Activated CD4-positive, CD25-positive, alpha-beta regulatory T cell treated with anti-CD3 and anti-CD28 coated beads, Interleukin-2, amount 50 U/mL, for 16 hours (primary cell): ENCODE results near the gene INPP5A.
"Not testable (repeated sequence)": the region's sequence is repeated elsewhere in the genome, so short reads cannot be mapped to it uniquely, and the experiment has no call there.

Source experiments
- DNase-seq: peaks from one replicate; pipeline ENCODE4 v3.0.0-alpha.2; 2020; ENCODE audit warnings: low read depth, low spot score

Gene INPP5A

GRCh38 chr10:132690821-132691610, 153.4 kb downstream of the INPP5A start:
- DNase-seq: no peak

DNA sequence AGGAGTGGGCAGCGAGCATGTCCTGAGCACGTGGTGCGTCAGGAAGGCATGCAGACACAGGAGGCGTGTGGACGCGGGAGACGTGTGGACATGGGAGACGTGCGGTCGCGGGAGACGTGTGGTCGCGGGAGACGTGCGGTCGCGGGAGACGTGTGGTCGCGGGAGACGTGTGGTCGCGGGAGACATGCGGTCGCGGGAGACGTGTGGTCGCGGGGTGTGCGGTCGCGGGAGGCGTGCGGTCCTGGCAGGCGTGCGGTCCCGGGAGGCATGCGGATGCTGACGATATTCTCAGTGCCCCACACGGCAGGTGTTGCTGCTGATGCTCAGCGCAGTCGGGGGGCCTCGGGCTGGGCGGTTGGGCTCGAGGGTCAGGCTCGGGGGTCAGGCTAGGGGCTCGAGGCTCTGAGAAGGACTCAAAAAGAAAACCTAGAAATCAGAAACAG, 154.1 kb downstream of the INPP5A start:
- DNase-seq: no peak

- no peak for DNase-seq
Observed at GRCh38 chr10:132692311-132692710, 154.7 kb downstream of the INPP5A start.

DNA sequence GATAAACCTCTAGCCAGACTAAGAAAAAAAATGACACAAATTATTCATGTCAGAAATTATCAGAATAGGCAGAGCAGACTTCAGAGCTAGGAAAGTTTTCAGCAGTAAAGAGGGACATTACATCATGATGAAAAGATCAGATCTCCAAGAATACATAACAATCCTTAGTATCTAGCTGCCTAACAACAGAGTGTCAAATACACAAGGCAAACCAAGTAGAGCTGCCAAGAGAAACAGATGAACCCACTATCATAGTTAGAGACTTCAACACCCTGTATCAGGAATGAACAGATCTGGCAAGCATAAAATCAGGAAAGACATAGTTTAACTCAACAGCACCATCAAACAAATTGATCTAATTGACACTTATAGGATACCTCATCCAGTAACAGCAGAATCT, 156.1 kb downstream of the INPP5A start:
- DNase-seq: no peak

DNA sequence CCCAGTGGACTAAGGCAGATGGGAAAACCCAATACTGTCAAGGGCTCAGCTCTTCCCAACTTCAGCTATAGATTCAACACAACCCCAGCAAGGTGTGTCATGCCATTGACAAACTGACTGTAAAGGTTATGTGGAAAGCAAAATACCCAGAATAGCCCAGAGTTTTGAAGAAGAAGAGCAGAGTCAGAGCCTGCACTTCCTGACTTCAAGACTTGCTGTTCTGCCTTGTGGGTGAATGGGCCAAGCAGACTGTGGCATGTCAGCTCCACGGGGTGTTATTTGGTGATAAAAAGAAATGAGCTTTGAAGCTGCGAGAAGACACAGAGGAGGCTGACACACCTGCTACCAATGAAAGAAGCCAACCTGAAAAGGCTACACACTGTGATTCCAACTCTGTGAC, 158.6 kb downstream of the INPP5A start:
- DNase-seq: no peak

DNA sequence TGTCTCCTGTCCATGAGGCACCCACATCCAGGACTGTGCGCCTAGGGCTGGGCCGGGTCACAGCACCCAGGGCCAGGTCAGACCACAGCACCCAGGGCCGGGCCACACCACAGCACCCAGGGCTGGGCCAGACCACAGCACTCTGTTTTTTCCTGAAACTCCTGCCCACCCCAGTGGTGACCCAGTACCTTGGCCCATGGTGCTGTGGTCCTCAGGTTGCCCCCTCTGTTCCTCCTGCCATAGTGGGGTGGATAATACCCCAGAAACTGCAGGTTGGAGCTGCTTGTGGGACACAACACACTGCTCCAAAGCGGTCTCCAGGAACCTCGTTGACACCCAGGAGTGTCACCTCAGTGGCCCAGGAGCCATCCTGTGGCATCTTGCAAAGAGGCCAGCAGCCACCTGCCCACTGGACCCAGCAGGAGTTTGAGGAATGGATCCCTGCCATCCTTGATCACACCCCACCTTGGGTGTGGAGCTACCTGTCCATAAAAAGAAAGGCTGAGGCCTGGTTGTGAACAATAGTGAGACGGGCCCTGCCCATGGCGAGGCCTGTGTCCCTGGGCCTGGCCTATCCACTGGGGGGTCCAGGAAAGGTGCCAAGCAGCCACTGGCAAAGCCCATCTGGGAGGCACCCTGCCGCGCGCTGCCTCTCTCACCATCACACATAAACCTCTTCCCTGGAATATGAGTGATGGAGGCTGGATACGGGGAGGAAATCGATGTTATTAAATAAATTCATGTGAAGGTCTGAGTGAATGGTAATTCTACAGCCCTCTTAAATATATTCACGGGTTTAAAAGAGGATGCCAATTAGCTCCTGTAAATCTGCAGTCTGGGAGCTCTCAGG, 159.4 kb downstream of the INPP5A start:
- no peak for DNase-seq

DNA sequence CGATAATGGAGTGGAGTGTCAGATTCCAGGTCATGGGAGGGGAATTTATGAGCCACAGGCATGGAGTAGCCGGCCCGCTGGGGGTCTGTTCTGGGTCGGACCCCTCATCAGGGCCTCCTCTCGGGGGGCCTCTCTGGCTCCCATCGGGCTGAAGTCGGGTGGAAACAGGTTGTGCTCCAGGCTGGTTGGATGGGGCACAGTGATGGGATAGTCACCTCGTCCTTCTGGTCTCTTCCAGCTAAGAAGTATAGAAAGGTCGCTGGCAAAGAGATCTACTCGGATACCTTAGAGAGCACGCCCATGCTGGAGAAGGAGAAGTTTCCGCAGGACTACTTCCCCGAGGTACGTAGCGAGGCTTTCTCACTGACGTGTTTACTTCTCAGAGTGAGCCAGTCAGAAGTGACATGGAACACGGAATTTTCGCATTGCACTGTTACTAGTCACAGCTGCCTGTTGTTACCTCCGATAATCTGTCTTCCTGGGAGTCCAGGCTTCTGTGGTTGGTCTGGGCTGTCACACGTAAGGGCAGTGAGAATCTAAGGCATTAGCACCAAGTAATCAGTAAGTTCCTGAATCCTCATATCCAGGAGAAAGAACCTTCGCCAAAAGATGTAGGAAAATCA, 160.1 kb downstream of the INPP5A start:
- DNase-seq: no peak

DNA sequence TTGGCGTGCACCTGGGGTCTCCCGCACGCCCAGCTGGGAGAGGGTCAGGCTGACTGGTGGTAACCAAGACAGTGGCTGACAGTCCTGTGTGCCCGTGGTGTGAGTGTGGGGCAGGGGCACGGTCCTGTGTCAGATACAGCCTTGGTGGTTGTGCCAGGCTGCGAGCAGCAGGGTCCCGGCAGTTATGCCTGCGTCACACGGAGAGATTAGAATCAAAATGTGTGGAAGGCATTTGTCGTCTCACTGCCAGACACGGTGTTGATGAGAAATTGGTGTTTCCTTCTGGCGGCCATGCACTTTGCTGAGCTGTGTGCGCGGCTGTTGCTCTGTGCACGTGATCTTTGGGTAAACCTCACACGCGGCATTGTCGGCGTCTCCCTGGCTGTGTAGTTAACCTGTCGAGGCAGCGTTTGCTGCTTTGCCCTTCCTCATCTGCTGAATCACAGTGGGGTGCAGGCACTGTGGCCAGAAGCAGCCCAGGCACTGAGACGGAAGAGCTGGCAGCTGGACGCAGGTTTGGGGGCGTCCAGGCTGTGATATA, 160.7 kb downstream of the INPP5A start:
- DNase-seq: no peak

DNA sequence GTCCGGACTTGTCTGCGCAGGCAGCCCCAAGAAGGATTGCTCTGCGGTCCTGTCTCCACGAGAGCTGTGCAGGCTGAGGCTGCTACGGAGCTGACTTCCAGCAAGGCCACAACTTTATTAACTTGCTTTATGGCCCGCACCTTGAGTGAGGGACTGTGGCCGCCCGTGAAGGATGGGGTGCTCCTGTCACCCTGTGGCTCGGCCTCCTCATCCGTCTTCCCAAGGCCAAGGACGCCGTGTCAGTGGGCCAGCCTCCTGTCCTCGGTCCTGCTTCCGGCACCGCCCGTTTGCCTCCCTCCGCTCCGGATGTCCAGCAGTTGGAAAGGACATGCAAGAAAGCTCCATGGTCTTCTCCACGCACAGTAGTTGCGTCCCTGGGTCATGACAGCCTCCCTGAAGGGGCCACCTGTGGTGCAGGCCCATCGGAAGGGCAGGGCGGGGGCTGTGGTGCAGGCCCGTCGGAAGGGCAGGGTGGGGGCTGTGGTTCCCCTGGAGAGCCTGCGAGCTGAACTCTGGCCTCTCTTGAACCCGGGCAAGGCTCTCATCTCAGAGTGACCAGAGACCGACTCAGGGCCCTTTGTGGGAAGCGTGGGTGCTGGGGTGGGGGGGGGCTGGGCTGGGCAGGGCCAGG, 161.3 kb downstream of the INPP5A start:
- no peak for DNase-seq

- no peak for DNase-seq
Observed at GRCh38 chr10:132699411-132700155, 162.0 kb downstream of the INPP5A start.

GRCh38 chr10:132700156-132701098, 162.8 kb downstream of the INPP5A start:
- DNase-seq: no peak

GRCh38 chr10:132701099-132701845, 163.7 kb downstream of the INPP5A start:
- no peak for DNase-seq

DNA sequence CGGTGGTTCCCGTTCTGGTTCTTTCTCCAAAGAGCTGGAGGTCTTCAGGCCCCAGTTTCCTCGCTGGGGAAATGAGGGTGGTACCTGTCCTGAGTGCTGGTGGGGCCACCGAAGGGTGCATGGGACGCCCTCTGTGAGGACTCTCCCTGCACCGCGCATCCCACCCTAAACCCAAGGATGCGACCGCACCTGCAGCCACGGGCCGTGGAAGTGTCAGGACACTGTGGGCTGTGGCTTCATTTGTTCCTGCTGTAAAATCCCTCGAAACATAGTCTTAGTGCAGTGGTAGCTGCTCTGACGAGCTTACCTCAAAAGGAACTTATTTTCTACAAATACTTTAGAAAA, 164.2 kb downstream of the INPP5A start:
- DNase-seq: no peak

DNA sequence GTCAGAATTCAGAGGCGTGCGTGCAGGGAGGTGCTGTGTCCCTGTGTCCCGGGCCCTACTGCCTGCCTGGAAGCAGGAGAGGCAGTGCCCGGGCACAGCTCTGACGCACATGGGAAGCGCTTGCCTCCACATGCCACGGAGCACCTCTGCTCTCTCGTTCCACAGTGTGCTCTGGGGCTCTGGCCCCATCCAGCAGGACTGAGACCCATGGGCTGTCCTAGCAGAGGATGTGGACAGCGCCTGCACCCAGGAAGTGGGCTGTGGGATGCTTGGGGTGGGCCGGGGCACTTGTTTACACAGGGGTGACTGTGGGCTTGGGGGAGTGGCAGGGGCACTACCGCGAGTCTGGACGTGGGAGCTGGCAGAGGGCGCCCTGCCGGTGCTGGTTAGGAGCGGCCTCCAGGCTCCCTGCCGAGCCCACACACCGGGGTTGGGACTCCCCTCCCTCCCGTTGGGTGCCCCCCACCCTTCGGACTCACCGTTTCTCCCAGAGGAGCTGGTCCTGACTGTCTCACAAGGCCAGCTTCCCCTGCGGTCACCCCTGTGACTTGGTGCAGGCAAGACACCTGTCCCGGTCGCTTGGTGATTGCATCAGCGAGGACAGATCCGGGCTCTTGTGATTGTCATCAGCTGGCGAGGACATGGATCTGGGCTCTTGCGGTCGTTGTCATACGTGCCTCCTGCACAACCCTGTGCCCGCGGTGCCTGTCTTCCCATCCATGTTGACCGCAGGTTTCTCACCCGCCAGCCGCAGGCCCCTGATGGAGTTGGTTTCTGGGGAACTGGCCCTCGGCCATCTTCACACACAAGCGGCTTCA, 165.2 kb downstream of the INPP5A start:
- DNase-seq: no peak

DNA sequence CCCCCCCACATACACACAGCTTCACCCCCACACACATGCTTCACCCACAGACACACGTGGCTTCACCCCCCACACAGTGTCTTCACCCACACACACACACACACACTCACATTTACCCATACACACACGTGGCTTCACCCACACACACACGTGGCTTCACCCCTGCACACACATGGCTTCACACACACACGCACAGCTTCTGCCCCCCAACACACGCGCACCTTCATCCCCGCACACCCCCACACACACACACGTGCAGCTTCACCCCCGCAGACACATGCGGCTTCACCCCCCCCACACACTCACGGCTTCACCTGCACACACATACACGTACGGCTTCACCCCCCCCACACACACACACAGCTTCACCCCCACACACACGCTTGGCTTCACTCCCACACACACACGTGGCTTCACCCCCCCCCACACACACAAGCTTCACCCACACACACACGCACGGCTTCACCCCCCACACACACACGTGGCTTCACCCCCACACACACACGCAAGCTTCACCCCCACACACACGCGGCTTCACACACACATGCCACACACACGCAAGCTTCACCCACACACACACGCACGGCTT, 165.9 kb downstream of the INPP5A start:
- no peak for DNase-seq

GRCh38 chr10:132704008-132704814, 166.6 kb downstream of the INPP5A start:
- no peak for DNase-seq

- DNase-seq: not testable (repeated sequence)
Observed at GRCh38 chr10:132704815-132705064, 167.2 kb downstream of the INPP5A start.
